CD4-positive, alpha-beta memory T cell (primary cell): ENCODE measurements around the gene IGSF3. TPM values are rescaled to one million over a fixed set of nuclear protein-coding genes. Genes with fewer than 3 reads are reported as not detected.

ENCODE experiments used
- CTCF ChIA-PET: fragments of 350-600 bp; sonication (Branson Sonifier 250); formaldehyde crosslinking; loops from one replicate; lab custom pipeline; 2021; ENCODE audit warnings: inconsistent platforms; ENCODE audit not compliant: partially characterized antibody; lab: Charles Lee
- POLR2A ChIA-PET: fragments of 350-600 bp; sonication (Branson Sonifier 250); formaldehyde crosslinking; loops from one replicate; lab custom pipeline; 2021; ENCODE audit not compliant: partially characterized antibody; lab: Charles Lee
- DNase-seq, 5 donors: peaks; one replicate each; pipeline versions ENCODE4 v3.0.0 to v3.0.0-alpha.2; 2020 to 2022; ENCODE audit warnings: mixed read lengths in 1 of 5
- H3K27ac ChIP-seq: one replicate; pipeline ENCODE4 v1.7.0; 2013; ENCODE audit warnings: low read depth, low read length
- H3K27me3 ChIP-seq: 2 replicates; pipeline ENCODE4 v1.7.0; 2013; ENCODE audit warnings: mild to moderate bottlenecking, low read length, moderate library complexity; ENCODE audit not compliant: insufficient read depth
- H3K36me3 ChIP-seq: 2 replicates; pipeline ENCODE4 v1.7.0; 2013; ENCODE audit warnings: mild to moderate bottlenecking, low read length, moderate library complexity; ENCODE audit not compliant: insufficient read depth
- H3K4me1 ChIP-seq: 2 replicates; pipeline ENCODE4 v1.7.0; 2013; ENCODE audit warnings: mild to moderate bottlenecking, low read length, moderate library complexity; ENCODE audit not compliant: insufficient read depth
- H3K4me3 ChIP-seq, 2 donors: one replicate each; pipeline ENCODE4 v1.7.0; 2013; ENCODE audit warnings: low read length in 2 of 2, mild to moderate bottlenecking in 1 of 2
- H3K9me3 ChIP-seq, 2 donors: one replicate each; pipeline ENCODE4 v1.7.0; 2013; ENCODE audit warnings: low read length in 2 of 2, control low read depth in 1 of 2; ENCODE audit not compliant: control insufficient read depth in 1 of 2
- H3K27ac Mint-ChIP-seq, 7 donors: one replicate each; pipeline ENCODE4 v1.8.0; 2020 to 2021; ENCODE audit warnings: mixed read lengths in 7 of 7, mild to moderate bottlenecking in 6 of 7, inconsistent platforms in 3 of 7, moderate library complexity in 3 of 7
- H3K27me3 Mint-ChIP-seq, 2 donors: one replicate each; pipeline ENCODE4 v1.8.0; 2020 to 2021; ENCODE audit warnings: mixed read lengths in 2 of 2
- H3K36me3 Mint-ChIP-seq, 2 donors: one replicate each; pipeline ENCODE4 v1.8.0; 2020 to 2021; ENCODE audit warnings: mixed read lengths in 2 of 2, inconsistent platforms in 1 of 2, mild to moderate bottlenecking in 1 of 2
- H3K4me1 Mint-ChIP-seq, 4 donors: one replicate each; pipeline ENCODE4 v1.8.0; 2020 to 2021; ENCODE audit warnings: mixed read lengths in 4 of 4, mild to moderate bottlenecking in 1 of 4
- H3K4me3 Mint-ChIP-seq, 8 donors: one replicate each; pipeline ENCODE4 v1.8.0; 2020 to 2021; ENCODE audit warnings: mixed read lengths in 8 of 8, mild to moderate bottlenecking in 7 of 8, moderate library complexity in 6 of 8, inconsistent platforms in 3 of 8
- H3K9me3 Mint-ChIP-seq, 8 donors: one replicate each; pipeline ENCODE4 v1.8.0; 2020 to 2021; ENCODE audit warnings: mixed read lengths in 8 of 8, mild to moderate bottlenecking in 5 of 8, inconsistent platforms in 3 of 8, moderate library complexity in 1 of 8
- intact Hi-C: fragments of 100-400 bp; cut with micrococcal nuclease; formaldehyde crosslinking; loops from one replicate; pipeline ENCODE4 v1.15.1; 2023
- polyA plus RNA-seq, 2 donors: library from polyadenylated mRNA; unstranded; fragments of 300-500 nt; fragmentation: Illumina TruSeq; gene quantifications; one replicate each; pipeline ENCODE4 v1.2.3, GENCODE V29; 2021
- total RNA-seq, 2 experiments: library from RNA; stranded (reverse); gene quantifications; one replicate each; pipeline ENCODE4 v1.2.3, GENCODE V29; 2021

Gene IGSF3
- total and polyA plus RNA-seq, 4 experiments from 2014 or later = 0.06 TPM; not detected in 3

- Histone ChIP-seq H3K27ac (no peak overlapping the region), H3K27me3 (no peaks in the 10 kb centered on the region), H3K9me3 (no peaks in the 10 kb centered on the region), H3K4me3 (no peak overlapping the region), H3K4me1 (no peaks in the 10 kb centered on the region), H3K36me3 (no peaks in the 10 kb centered on the region)
- Mint-ChIP-seq H3K27ac (no peak overlapping the region), H3K36me3 (no peaks in the 10 kb centered on the region), H3K4me3 (no peak overlapping the region), H3K9me3 (no peaks in the 10 kb centered on the region), H3K27me3 (no peaks in the 10 kb centered on the region), H3K4me1 (no peaks in the 10 kb centered on the region)
- intact Hi-C loops = no loop called here
- no peak for DNase-seq
- POLR2A ChIA-PET = no interaction called here
- CTCF ChIA-PET = interaction anchor here (0.7 kb wide), 1 partner anchor 587 kb away, joined by 3 read pairs; no protein-coding TSS in a partner anchor
Observed at GRCh38 chr1:116581323-116581885, 86.1 kb downstream of the IGSF3 start.

GRCh38 chr1:116580446-116581322, 86.8 kb downstream of the IGSF3 start:
- H3K27me3 ChIP-seq = no peaks in the 10 kb centered on the region
- no peaks in the 10 kb centered on the region for H3K4me1 ChIP-seq
- DNase-seq = no peak
- no peaks in the 10 kb centered on the region for H3K9me3 Mint-ChIP-seq
- no peaks in the 10 kb centered on the region for H3K27me3 Mint-ChIP-seq
- CTCF ChIA-PET = interaction anchor here (0.6 to 0.7 kb wide), 2 partner anchors 8 to 588 kb away, joined by 3 read pairs; no protein-coding TSS in a partner anchor
- H3K36me3 ChIP-seq = no peaks in the 10 kb centered on the region
- POLR2A ChIA-PET = no interaction called here
- H3K9me3 ChIP-seq = no peaks in the 10 kb centered on the region
- no peak overlapping the region for H3K27ac Mint-ChIP-seq
- no peak overlapping the region for H3K27ac ChIP-seq
- no peaks in the 10 kb centered on the region for H3K4me1 Mint-ChIP-seq
- H3K36me3 Mint-ChIP-seq = no peaks in the 10 kb centered on the region
- intact Hi-C loops = no loop called here
- H3K4me3 Mint-ChIP-seq = no peak overlapping the region
- no peak overlapping the region for H3K4me3 ChIP-seq

- H3K36me3 Mint-ChIP-seq = no peaks in the 10 kb centered on the region
- no peaks in the 10 kb centered on the region for H3K9me3 ChIP-seq
- H3K4me3 ChIP-seq = no peak overlapping the region
- ChIA-PET POLR2A (no interaction called here), CTCF (no interaction called here)
- peaks cover 2 to 5% (median 4%) of the 10 kb centered on the region in 4 donors for H3K4me1 Mint-ChIP-seq
- peaks cover 4% of the 10 kb centered on the region for H3K4me1 ChIP-seq
- no peaks in the 10 kb centered on the region for H3K36me3 ChIP-seq
- H3K4me3 Mint-ChIP-seq = no peak overlapping the region
- H3K27me3 Mint-ChIP-seq = no peaks in the 10 kb centered on the region
- no peaks in the 10 kb centered on the region for H3K27me3 ChIP-seq
- DNase-seq = no peak
- no peaks in the 10 kb centered on the region for H3K9me3 Mint-ChIP-seq
- H3K27ac ChIP-seq = no peak overlapping the region
- intact Hi-C loops = no loop called here
- no peak overlapping the region for H3K27ac Mint-ChIP-seq
Observed at GRCh38 chr1:116579259-116579875, 88.2 kb downstream of the IGSF3 start.

GRCh38 chr1:116578581-116578980, 89.0 kb downstream of the IGSF3 start:
- no peak for DNase-seq
- H3K4me1 ChIP-seq = peaks cover 5% of the 10 kb centered on the region
- Mint-ChIP-seq H3K27ac (no peak overlapping the region), H3K4me3 (no peak overlapping the region), H3K36me3 (no peaks in the 10 kb centered on the region), H3K27me3 (no peaks in the 10 kb centered on the region), H3K4me1 (peaks cover 2 to 9% (median 6%) of the 10 kb centered on the region in 4 donors), H3K9me3 (no peaks in the 10 kb centered on the region)
- no peaks in the 10 kb centered on the region for H3K9me3 ChIP-seq
- ChIA-PET POLR2A (no interaction called here), CTCF (interaction anchor here (0.7 to 2.9 kb wide), 2 partner anchors 9 to 17 kb away, joined by 3 to 14 read pairs; no protein-coding TSS in a partner anchor)
- H3K27me3 ChIP-seq = no peaks in the 10 kb centered on the region
- no peaks in the 10 kb centered on the region for H3K36me3 ChIP-seq
- no peak overlapping the region for H3K4me3 ChIP-seq
- H3K27ac ChIP-seq = no peak overlapping the region
- intact Hi-C loops = no loop called here

- H3K4me1 Mint-ChIP-seq = peaks cover 2 to 9% (median 6%) of the 10 kb centered on the region in 4 donors
Observed at GRCh38 chr1:116577759-116578314, 89.7 kb downstream of the IGSF3 start.

GRCh38 chr1:116574581-116575291, 92.8 kb downstream of the IGSF3 start:
- H3K4me3 ChIP-seq = no peak overlapping the region
- Mint-ChIP-seq H3K27ac (peak overlapping the region in 2 of 7 donors; percentile 4 to 58), H3K9me3 (no peaks in the 10 kb centered on the region), H3K4me1 (peaks cover 10 to 29% (median 17%) of the 10 kb centered on the region in 4 donors), H3K36me3 (peaks cover 0 to 8% of the 10 kb centered on the region in 2 donors), H3K27me3 (peaks cover 0 to 2% of the 10 kb centered on the region in 2 donors), H3K4me3 (peak overlapping the region in 1 of 8 donors; percentile 40)
- no peaks in the 10 kb centered on the region for H3K27me3 ChIP-seq
- no peak overlapping the region for H3K27ac ChIP-seq
- H3K9me3 ChIP-seq = no peaks in the 10 kb centered on the region
- peaks cover 25% of the 10 kb centered on the region for H3K4me1 ChIP-seq
- POLR2A ChIA-PET = interaction anchor here (0.6 to 1.7 kb wide), 6 partner anchors 18 to 424 kb away, joined by 3 to 9 read pairs (median 4); partner anchors contain the start of gene IGSF3
- intact Hi-C loops = loop anchor here (1.0 to 5.0 kb wide), 8 partner anchors 22 to 554 kb away; partner anchors contain the start of gene TTF2
- peak; percentile 44 to 57 (median 46) for DNase-seq
- no peaks in the 10 kb centered on the region for H3K36me3 ChIP-seq
- CTCF ChIA-PET = interaction anchor here (0.7 to 4.5 kb wide), 39 partner anchors 9 to 554 kb away, joined by 3 to 70 read pairs (median 4); partner anchors contain the start of genes IGSF3 and TTF2

More at GRCh38 chr1:116577759-116578314, 89.7 kb downstream of the IGSF3 start:
- no peaks in the 10 kb centered on the region for H3K27me3 Mint-ChIP-seq
- Histone ChIP-seq H3K36me3 (no peaks in the 10 kb centered on the region), H3K27me3 (no peaks in the 10 kb centered on the region), H3K4me1 (peaks cover 8% of the 10 kb centered on the region), H3K9me3 (no peaks in the 10 kb centered on the region), H3K4me3 (no peak overlapping the region), H3K27ac (no peak overlapping the region)
- no peaks in the 10 kb centered on the region for H3K9me3 Mint-ChIP-seq
- intact Hi-C loops = no loop called here
- no peak overlapping the region for H3K27ac Mint-ChIP-seq
- no peak for DNase-seq
- H3K4me3 Mint-ChIP-seq = no peak overlapping the region
- CTCF ChIA-PET = interaction anchor here (0.7 to 2.9 kb wide), 3 partner anchors 8 to 439 kb away, joined by 3 to 14 read pairs (median 3); no protein-coding TSS in a partner anchor
- no peaks in the 10 kb centered on the region for H3K36me3 Mint-ChIP-seq
- POLR2A ChIA-PET = no interaction called here
